Cardiac septum (tissue), 1 donor: ENCODE results near the gene ADGRV1. TPM values are rescaled to one million over a fixed set of nuclear protein-coding genes. Genes with fewer than 3 reads are reported as not detected.
"Not testable (repeated sequence)": the region's sequence is repeated elsewhere in the genome, so short reads cannot be mapped to it uniquely, and the experiment has no call there.

Experiments used
- DNase-seq: peaks from one replicate; pipeline ENCODE4 v3.0.0-alpha.2; 2020; ENCODE audit warnings: low spot score
- intact Hi-C: fragments of 100-400 bp; cut with DNase I; formaldehyde crosslinking; loops from one replicate; pipeline ENCODE4 v1.14.0; 2022
- total RNA-seq: library from RNA; stranded (reverse); fragmentation: NEBNext Ultra II Directional; extraction: Animal tissue kit (Norgen Biotek cat#: 25700); gene quantifications from one replicate; pipeline ENCODE4 v1.2.1, GENCODE V29; 2021
- donor health status: DM: no; HTN: no; CAD: no.

ADGRV1 gene
- total RNA-seq, 1 donor from 2014 or later: 0.19 TPM

DNA sequence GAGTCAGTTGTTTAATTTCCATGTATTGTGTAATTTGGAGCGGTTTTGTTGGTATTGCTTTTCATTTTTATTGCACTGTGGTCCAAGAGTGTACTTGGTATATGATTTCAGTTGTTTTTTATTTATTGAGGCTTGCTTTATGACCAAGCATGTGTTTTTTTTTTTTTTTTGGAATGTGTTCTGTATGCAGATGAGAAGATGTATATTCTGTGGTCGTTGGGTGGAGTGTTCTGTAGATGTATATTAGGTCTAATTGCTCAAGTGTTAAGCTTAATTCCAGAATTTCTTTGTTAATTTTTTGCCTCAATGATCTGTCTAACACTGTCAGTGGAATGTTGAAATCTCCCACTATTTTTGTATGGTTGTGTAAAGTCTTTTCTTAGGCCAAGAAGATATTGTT, 23.4 kb downstream of the ADGRV1 start:
- no peak for DNase-seq
- intact Hi-C loops: no loop called here

- intact Hi-C loops: no loop called here
- DNase-seq: no peak
These were observed 26.9 kb downstream of the ADGRV1 start for GRCh38 chr5:90585337-90585986.

DNA sequence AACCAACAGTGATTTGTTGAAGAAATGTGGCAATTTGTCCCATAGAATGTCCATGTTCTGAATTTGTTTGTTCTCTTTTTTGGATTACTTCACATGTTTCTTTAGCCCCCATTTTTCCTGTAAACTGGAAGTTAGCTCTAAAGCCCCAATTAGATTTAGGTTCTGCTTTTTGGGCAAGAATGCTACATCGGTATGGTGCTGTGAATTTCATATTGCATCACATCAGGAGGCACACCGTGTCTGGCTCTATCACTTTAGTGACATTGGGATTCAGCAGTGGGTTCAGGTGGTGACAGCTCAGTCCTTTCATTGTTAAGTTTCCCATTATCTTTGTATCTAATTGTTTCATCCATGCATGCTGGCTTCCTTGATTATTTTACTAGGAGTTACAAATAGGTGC, 27.9 kb downstream of the ADGRV1 start:
- intact Hi-C loops: no loop called here
- no peak for DNase-seq

GRCh38 chr5:90590170-90590569, 31.6 kb downstream of the ADGRV1 start:
- no peak for DNase-seq
- intact Hi-C loops: no loop called here

- DNase-seq, intact Hi-C loops: not testable (repeated sequence)
These were observed 34.5 kb downstream of the ADGRV1 start for GRCh38 chr5:90593083-90593482.

DNA sequence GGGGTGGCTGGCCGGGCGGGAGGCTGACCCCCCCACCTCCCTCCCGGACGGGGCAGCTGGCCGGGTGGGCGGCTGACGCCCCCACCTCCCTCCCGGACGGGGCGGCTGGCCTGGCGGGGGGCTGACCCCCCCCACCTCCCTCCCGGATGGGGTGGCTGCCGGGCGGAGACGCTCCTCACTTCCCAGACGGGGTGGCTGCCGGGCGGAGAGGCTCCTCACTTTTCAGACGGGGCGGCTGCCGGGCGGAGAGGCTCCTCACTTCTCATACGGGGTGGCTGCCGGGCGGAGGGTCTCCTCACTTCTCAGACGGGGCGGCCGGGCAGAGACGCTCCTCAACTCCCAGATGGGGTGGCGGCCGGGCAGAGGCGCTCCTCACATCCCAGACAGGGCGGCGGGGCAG, 37.2 kb downstream of the ADGRV1 start:
- intact Hi-C loops, DNase-seq: not testable (repeated sequence)

DNA sequence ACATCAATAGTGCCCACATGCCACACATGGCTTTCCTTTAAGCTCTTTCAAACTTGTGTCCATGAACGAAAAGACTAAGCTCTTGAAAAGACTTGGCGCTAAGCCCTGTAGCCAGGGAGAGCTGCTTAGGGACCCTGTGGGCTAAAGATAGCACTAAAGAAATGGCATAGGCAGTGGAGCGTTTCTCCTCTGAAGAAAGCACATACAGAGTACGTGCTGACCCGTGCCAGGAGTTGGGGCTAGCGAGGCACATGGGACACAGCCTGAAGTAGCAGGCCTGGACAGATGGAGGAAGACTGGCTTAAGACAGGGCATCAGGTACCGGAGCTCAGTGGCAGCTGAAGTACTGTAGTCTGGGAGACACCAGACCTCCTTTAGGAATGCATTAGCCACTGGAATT, 39.7 kb downstream of the ADGRV1 start:
- no peak for DNase-seq
- intact Hi-C loops: no loop called here

DNA sequence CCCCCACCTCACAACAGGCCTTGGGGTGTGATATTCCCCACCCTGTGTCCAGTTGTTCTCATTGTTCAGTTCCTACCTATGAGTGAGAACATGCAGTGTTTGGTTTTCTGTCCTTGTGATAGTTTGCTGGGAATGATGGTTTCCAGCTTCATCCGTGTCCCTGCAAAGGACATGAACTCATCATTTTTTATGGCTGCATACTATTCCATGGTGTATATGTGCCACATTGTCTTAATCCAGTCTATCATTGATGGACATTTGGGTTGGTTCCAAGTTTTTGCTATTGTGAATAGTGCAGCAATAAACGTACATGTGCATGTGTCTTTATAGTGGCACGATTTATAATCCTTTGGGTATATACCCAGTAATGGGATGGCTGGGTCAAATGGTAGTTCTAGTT, 41.7 kb downstream of the ADGRV1 start:
- intact Hi-C loops: loop anchor here (10.0 kb wide), 1 partner anchor 166 kb away; no protein-coding TSS in a partner anchor
- DNase-seq: not testable (repeated sequence)

DNA sequence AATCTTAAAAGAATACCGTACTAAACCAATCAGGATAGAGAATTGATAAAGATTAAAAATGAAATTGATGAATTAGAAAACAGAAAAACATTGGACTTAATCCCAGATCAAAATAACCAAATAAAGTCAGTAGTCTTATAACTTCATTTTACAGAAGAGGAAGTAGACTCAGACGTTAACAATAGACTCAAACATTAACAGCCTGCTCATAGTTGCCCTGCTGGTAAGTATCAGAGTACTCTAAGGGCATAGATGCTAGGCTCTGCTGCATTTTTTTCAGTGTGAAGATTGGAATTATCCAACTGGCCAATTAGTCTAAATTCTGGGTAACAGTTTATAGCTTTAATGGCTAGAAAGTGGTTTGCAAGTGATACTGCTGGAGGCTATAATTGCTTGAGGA, 42.9 kb downstream of the ADGRV1 start:
- no peak for DNase-seq
- intact Hi-C loops: loop anchor here (10.0 kb wide), 1 partner anchor 167 kb away; no protein-coding TSS in a partner anchor

GRCh38 chr5:90602681-90603080, 44.1 kb downstream of the ADGRV1 start:
- intact Hi-C loops: loop anchor here (10.0 kb wide), 1 partner anchor 168 kb away; no protein-coding TSS in a partner anchor
- DNase-seq: no peak

- intact Hi-C loops: loop anchor here (10.0 kb wide), 1 partner anchor 172 kb away; no protein-coding TSS in a partner anchor
These were observed 47.9 kb downstream of the ADGRV1 start for GRCh38 chr5:90606539-90606938.

DNA sequence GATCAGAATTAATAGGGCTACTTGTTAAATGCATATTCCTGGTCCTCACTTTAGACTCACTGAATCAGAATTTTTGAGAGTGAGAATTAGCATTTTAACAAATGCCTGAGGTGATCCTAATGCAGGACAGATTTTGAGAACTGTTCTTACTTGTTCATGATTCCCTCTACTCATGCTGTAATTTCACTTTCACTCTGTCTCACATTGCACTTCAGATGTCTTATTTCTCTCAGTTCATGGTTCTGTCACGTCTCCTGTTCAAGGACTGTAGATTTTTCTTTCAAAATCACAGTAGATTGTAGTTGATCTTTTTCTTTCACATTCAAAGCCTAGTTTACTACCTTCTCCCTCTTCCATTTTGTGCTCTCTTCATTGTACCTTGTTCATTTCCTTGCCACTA, 54.3 kb downstream of the ADGRV1 start:
- intact Hi-C loops: no loop called here
- DNase-seq: no peak

More at GRCh38 chr5:90606539-90606938, 47.9 kb downstream of the ADGRV1 start:
- no peak for DNase-seq

DNA sequence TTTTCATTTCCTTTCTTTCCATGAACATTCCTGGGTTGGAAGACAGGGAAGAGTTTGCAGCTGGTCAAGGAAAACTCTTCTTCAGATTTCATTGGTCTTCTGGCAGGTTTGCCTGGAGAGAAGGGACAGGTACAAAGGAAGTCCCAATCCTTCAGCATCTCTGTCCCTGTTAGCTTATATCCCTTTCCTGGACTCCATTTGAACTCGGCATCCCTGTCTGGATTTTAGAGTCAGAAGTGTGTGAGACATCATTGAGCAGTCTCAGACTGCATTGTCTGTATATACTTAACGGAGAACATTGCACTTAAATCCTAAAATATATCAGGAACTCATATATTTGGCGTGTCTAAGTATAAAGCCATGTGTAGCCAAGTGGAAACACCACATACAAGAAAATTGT, 54.9 kb downstream of the ADGRV1 start:
- intact Hi-C loops: no loop called here
- no peak for DNase-seq

DNA sequence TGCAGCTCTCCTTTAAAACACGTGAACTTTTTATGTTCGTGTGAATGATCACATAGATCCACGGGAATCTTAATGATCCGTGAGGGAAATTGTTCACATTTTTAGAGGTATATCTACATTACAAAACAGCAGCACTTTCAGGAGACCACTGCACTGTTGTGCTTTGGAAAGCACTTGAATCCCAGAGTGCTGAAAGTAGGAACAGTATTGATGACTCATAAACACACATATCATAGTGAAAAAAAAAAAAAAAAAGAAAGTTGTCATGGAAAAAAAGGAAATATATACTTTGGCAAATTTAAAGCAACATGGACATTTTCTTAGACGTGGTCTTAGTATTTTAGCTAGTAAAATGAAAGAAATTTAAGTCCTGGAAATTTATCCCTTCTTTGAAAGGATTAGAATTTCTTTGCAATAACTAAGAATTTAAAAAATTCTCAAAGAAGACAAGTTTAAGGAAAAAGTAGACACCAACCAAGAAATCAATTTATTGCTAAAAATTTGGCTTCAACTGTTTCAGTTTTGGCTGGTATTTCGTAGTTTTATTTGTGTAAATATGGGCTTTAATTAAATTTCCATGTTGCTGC, 55.4 kb downstream of the ADGRV1 start:
- intact Hi-C loops: no loop called here
- DNase-seq: no peak

DNA sequence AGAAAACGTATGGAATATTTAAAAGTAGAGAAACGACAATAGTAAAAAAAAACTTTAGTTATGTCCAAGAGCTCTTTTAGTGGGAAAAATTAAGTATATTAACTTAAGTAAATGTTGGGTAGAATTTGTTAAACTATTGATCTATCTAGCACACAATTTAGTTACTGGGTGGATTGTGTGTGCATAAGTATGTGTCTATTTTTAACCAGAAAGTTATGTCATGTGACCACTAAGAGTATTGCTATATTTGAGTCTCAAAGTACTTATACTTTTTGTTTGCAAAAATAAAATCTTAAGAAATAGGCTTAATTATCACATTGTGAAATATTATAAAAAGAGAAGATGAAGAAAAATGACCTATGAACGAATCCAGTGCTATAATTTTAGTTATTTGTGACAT, 56.8 kb downstream of the ADGRV1 start:
- no peak for DNase-seq
- intact Hi-C loops: no loop called here

DNA sequence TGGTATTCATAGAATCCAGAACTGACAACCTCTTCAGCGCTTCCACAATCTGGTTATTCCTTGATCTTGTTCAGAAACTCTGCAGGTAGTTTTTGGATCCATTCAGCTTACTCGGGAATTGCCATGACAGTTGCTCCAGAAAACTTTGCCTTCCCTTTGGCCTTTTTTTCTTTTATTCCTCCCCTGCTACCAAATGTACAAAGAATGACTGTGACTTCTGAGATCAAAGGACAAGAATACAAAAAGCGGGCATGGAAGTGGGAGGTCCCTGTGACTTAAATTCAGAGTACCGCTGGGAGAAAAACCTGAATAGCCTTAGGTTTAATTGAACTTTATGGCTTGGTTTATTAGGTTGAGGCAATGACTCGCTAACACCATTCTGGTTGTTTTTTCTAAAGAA, 59.5 kb downstream of the ADGRV1 start:
- no peak for DNase-seq
- intact Hi-C loops: no loop called here

- intact Hi-C loops, DNase-seq: not testable (repeated sequence)
These were observed 61.2 kb downstream of the ADGRV1 start for GRCh38 chr5:90619762-90620161.

DNA sequence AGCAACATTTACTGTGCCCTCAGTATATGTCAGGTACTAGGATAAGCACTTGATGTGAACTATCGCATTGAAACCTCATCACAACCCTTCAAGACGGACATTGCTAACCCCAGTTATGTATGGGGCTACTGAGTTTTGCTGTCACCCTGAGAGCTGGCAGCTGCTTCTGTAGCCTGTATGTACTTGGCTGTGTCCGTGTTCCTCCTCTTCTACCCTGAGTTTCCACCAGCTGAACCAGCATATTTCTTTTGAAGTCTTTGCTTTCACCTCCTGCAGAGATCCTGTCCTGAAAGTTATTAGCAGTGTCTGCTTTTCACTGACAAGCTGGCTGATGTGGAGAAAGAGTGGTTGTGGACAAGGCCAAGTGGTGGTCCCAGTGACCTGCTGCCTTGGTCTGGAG, 63.3 kb downstream of the ADGRV1 start:
- intact Hi-C loops: no loop called here
- no peak for DNase-seq

DNA sequence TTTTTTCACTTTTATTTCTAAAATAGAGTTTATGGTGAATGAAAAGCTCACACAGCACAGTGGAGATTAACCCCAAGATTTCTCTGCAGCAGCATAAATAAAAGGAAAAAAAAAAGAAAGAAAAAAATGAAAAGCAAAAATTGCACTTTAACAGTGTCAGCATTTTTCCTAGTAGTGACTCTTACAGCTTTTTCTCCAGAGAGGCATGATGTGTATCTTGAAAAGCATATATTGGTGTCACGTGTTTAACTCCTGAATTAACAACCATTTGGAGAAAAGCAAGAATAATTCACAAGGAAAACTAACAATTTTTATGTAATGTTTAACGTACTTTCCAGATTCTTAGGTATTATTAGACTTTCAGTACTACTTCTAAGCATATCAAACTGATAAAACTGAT, 67.9 kb downstream of the ADGRV1 start:
- intact Hi-C loops: no loop called here
- DNase-seq: no peak

DNA sequence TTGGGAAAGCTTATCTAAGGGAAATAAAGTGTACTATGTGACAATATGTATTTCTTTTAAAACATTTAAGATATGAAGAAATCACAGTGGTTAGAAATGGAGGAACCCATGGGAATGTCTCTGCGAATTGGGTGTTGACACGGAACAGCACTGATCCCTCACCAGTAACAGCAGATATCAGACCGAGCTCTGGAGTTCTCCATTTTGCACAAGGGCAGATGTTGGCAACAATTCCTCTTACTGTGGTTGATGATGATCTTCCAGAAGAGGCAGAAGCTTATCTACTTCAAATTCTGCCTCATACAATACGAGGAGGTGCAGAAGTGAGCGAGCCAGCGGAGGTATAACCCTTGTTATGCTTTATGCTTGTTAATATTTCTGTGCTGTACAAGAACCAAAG, 69.9 kb downstream of the ADGRV1 start:
- intact Hi-C loops: no loop called here

DNA sequence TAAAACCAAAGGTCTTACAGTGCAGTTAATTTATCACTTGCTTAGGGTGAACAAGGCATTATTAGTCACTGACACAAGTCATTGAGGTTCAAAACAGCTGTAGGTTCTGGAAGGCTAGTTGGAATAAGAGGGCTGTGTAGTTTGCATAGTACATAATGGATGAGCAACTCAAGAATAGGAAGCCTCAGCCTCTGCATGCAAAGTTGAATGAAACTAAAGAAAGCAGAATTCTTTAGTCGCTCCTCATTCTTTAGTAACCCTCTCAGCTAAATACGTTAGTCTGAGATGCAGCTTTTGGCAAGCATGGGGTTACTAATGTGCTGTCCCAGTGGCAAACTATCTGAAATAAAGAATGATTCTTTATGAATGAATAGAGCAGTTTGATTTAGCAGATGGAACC, 74.2 kb downstream of the ADGRV1 start:
- DNase-seq: no peak
- intact Hi-C loops: no loop called here

More for the DNA sequence above, 69.9 kb downstream of the ADGRV1 start:
- no peak for DNase-seq
